ENCODE measurements around the gene MCTP1.

GRCh38 chr5:94699562-94699961 lies 585.3 kb downstream of the MCTP1 start:
- no peak for TF ChIP-seq EZH2 (IDR thresholded peaks at IDR 0.05)
- TF ChIP-seq CTCF (IDR thresholded peaks at IDR 0.05), result no peak
- TF ChIP-seq EZH2phosphoT487 (IDR thresholded peaks at IDR 0.05), result no peak

Data from neural progenitor cell (in vitro differentiated cells).